Keratinocyte (primary cell): ENCODE data around the gene IL11. TPM values are rescaled to one million over a fixed set of nuclear protein-coding genes. Genes with fewer than 3 reads are reported as not detected.

Experiments
- DNase-seq: peaks from one replicate; pipeline ENCODE4 v3.0.0-alpha.2; 2011; ENCODE audit warnings: low read depth, missing footprints, low spot score
- FAIRE-seq: peaks from 2 replicates; lab custom pipeline; 2011; peaks lifted over from hg19 to GRCh38; lab: Jason Lieb, UNC
- H2AFZ ChIP-seq: 2 replicates; pipeline ENCODE4 v1.6.0; 2012; ENCODE audit warnings: low read length, control low read depth, inconsistent platforms; ENCODE audit not compliant: control insufficient read depth
- H3K27ac ChIP-seq: 2 replicates; pipeline ENCODE4 v1.5.1; 2011; ENCODE audit warnings: low read length; ENCODE audit not compliant: control insufficient read depth, insufficient read depth
- H3K27me3 ChIP-seq: 3 replicates; pipeline ENCODE4 v1.6.0; 2011; ENCODE audit warnings: low read length; ENCODE audit not compliant: control insufficient read depth, insufficient read depth; ENCODE audit errors: extremely low read depth
- H3K36me3 ChIP-seq, 2 experiments: 2 replicates in 1 of 2; 3 replicates in 1 of 2; pipeline ENCODE4 v1.5.1; 2011; ENCODE audit warnings: low read length in 2 of 2, mild to moderate bottlenecking in 1 of 2; ENCODE audit not compliant: control insufficient read depth in 2 of 2, insufficient read depth in 2 of 2; ENCODE audit errors: extremely low read depth in 1 of 2
- H3K4me1 ChIP-seq: 3 replicates; pipeline ENCODE4 v1.5.1; 2011; ENCODE audit warnings: low read length; ENCODE audit not compliant: control insufficient read depth, insufficient read depth; ENCODE audit errors: extremely low read depth
- H3K4me2 ChIP-seq: 3 replicates; pipeline ENCODE4 v1.6.0; 2011; ENCODE audit warnings: low read depth, low read length; ENCODE audit not compliant: control insufficient read depth, insufficient read depth; ENCODE audit errors: extremely low read depth
- H3K4me3 ChIP-seq, 3 experiments: fragments of 200-600 bp in 1 of 3; sonication (generic) in 1 of 3; 2 replicates in 2 of 3; 3 replicates in 1 of 3; pipeline ENCODE4 v1.5.1; 2011 to 2016; ENCODE audit warnings: low read length in 3 of 3, mild to moderate bottlenecking in 3 of 3, control low read depth in 2 of 3, inconsistent platforms in 1 of 3, low read depth in 1 of 3, mixed read lengths in 1 of 3, mixed run types in 1 of 3, moderate library complexity in 1 of 3; ENCODE audit not compliant: control insufficient read depth in 2 of 3, insufficient read depth in 2 of 3; ENCODE audit errors: extremely low read depth in 1 of 3
- H3K79me2 ChIP-seq: 2 replicates; pipeline ENCODE4 v1.6.0; 2012; ENCODE audit warnings: low read length; ENCODE audit not compliant: control insufficient read depth, insufficient read depth
- H3K9ac ChIP-seq: 3 replicates; pipeline ENCODE4 v1.6.0; 2011; ENCODE audit warnings: low read length; ENCODE audit not compliant: control insufficient read depth, insufficient read depth; ENCODE audit errors: extremely low read depth
- H3K9me1 ChIP-seq: 3 replicates; pipeline ENCODE4 v1.6.0; 2011; ENCODE audit warnings: low read length; ENCODE audit not compliant: control insufficient read depth, insufficient read depth; ENCODE audit errors: extremely low read depth
- H3K9me3 ChIP-seq: 2 replicates; pipeline ENCODE4 v1.5.1; 2012; ENCODE audit warnings: low read depth, low read length; ENCODE audit not compliant: control insufficient read depth
- H4K20me1 ChIP-seq: 3 replicates; pipeline ENCODE4 v1.6.0; 2011; ENCODE audit warnings: low read length; ENCODE audit not compliant: control insufficient read depth, insufficient read depth; ENCODE audit errors: extremely low read depth
- CTCF ChIP-seq, 3 experiments: IDR thresholded peaks in 1 of 3; conservative IDR thresholded peaks in 1 of 3; optimal IDR thresholded peaks in 1 of 3; 2 replicates in 2 of 3; 3 replicates in 1 of 3; pipeline versions ENCODE3 to v1.5.1; 2011; ENCODE audit warnings: low read length in 3 of 3, mild to moderate bottlenecking in 3 of 3, moderate library complexity in 2 of 3, control low read depth in 1 of 3, inconsistent platforms in 1 of 3; ENCODE audit not compliant: insufficient read depth in 2 of 3; ENCODE audit errors: extremely low read depth in 1 of 3
- EZH2 ChIP-seq: IDR thresholded peaks from one replicate; pipeline ENCODE4 v1.6.1; 2012; ENCODE audit warnings: inconsistent platforms, mild to moderate bottlenecking, low read length, moderate library complexity
- dilution Hi-C: fragments of 300-500 bp; cut with MboI; formaldehyde crosslinking; loops from one replicate; pipeline ENCODE4 v1.7.0; 2020; ENCODE audit warnings: low sequenced_read_pairs; ENCODE audit not compliant: extremely low pct_ligation_motif_present
- polyA plus RNA-seq, 5 experiments: library from polyadenylated mRNA; depleted of rRNA in 3 of 5; stranded (reverse) in 3 of 5; stranded (forward) in 1 of 5; unstranded in 1 of 5; fragments of >200 nt; gene quantifications; 1 replicate in 1 of 5; 2 replicates in 3 of 5; 3 replicates in 1 of 5; pipeline versions ENCODE4 v1.2.1 to v1.2.3, GENCODE V29; 2011 to 2012; ENCODE audit warnings: missing spikeins in 2 of 5, low read depth in 1 of 5, low replicate concordance in 1 of 5

Gene IL11
- polyA plus RNA-seq, 1 donor (not counting 4 experiments of a cell fraction or from before 2014, with no cell fraction given), result 2.2 TPM

GRCh38 chr19:55352549-55353145, 17.6 kb downstream of the IL11 start:
- Histone ChIP-seq H3K4me1 (peaks cover 9% of the 10 kb centered on the region), H4K20me1 (no peaks in the 10 kb centered on the region), H3K79me2 (no peaks in the 10 kb centered on the region), H3K4me3 (no peak overlapping the region), H3K9ac (no peak overlapping the region), H3K27me3 (peaks cover 29% of the 10 kb centered on the region), H2AFZ (no peak overlapping the region), H3K9me1 (no peaks in the 10 kb centered on the region), H3K4me2 (no peak overlapping the region), H3K36me3 (peaks cover 0 to 4% of the 10 kb centered on the region in 2 experiments), H3K9me3 (no peaks in the 10 kb centered on the region), H3K27ac (no peak overlapping the region)
- dilution Hi-C loops, result no loop called here
- TF ChIP-seq CTCF (optimal IDR thresholded peaks at IDR 0.05 in 1 of 3, IDR thresholded peaks at IDR 0.05 in 1 of 3, conservative IDR thresholded peaks at IDR 0.05 in 1 of 3; ENCODE audit: extremely low read depth in 1 of 3, insufficient read depth in 2 of 3, low read length in 3 of 3), result no peak
- no peak for TF ChIP-seq EZH2
- FAIRE-seq (no peak), DNase-seq (no peak)

DNA sequence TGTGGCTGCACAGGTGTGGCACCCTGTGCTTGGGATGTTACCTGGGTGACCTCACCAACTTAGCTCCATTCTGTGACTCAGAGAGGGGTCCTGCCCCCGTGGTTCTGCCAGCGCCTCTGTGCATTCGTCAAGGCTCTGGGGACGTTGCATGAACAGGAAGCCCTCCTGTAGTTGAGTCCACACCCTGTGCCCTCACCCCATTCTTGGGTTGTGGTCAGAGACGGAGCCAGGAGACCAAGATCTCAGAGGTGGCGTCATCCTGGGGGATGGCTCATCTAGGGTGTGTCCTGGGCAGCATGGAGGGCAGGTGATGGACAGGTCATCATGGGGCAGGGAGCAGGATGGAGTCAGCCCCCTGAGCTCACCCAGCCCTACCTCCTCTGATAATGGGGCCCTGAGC, 18.2 kb downstream of the IL11 start:
- dilution Hi-C loops, result no loop called here
- no peaks in the 10 kb centered on the region for H3K9me1 ChIP-seq
- no peak for TF ChIP-seq CTCF (optimal IDR thresholded peaks at IDR 0.05 in 1 of 3, IDR thresholded peaks at IDR 0.05 in 1 of 3, conservative IDR thresholded peaks at IDR 0.05 in 1 of 3; ENCODE audit: extremely low read depth in 1 of 3, insufficient read depth in 2 of 3, low read length in 3 of 3)
- TF ChIP-seq EZH2, result no peak
- H3K4me3 ChIP-seq, result no peak overlapping the region
- no peaks in the 10 kb centered on the region for H3K79me2 ChIP-seq
- H4K20me1 ChIP-seq, result no peaks in the 10 kb centered on the region
- no peaks in the 10 kb centered on the region for H3K9me3 ChIP-seq
- no peak overlapping the region for H3K27ac ChIP-seq
- no peak overlapping the region for H2AFZ ChIP-seq
- peaks cover 25% of the 10 kb centered on the region for H3K27me3 ChIP-seq
- FAIRE-seq, result no peak
- peaks cover 0 to 4% of the 10 kb centered on the region in 2 experiments for H3K36me3 ChIP-seq
- H3K4me1 ChIP-seq, result peaks cover 9% of the 10 kb centered on the region
- H3K9ac ChIP-seq, result no peak overlapping the region
- no peak overlapping the region for H3K4me2 ChIP-seq
- no peak for DNase-seq
